Nucleus accumbens (tissue), 56 donors: ENCODE measurements around the gene CBX3.
"Not testable (repeated sequence)": the region's sequence is repeated elsewhere in the genome, so short reads cannot be mapped to it uniquely, and the experiment has no call there.

Source experiments
- DNase-seq, 56 donors: peaks; one replicate each; lab custom pipeline; 2025; lab: John Stamatoyannopoulos, UW

The CBX3 gene

DNA sequence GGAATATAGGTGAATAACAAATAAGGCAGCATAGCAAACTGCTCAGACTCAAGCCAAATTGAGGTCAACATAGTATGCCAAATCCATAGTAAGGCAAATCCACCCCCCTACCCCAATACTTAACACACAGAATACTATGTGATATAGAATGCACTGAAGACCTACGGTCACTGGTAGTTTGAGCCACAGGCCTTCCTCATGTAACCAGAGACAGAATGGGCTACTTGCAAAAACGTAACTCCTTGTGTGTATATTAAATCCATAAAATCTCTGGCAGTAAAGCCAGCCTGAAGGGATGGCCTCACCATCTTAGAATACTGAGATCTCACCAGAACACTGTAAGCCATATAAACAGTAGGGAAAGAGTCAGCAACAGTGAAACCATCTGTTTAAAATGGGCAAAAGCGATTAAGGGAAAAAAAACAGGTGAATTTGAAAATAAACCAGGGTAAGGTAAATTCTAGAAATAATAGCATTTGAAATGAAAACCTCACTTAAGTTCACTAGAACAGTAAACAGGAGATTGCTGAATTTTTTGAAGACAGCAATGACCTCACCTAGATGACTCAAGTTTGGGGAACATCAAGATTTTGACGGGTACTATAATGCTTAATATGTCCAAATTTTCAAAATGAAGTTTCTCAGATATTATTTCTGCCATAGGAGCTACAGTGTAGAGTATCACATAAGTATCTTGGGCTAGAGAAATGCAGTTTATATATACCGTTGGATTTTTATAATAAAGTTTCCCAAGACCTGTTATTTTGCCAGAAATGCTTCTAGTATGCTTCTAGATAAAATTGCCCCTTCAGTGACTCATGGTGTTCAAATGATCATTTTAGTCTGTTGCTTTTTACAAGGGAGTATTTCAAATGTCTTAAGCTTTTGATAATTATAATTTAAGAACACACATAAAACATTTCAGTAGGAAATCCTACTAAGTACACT, 14.9 kb upstream of the CBX3 start:
- no peak for DNase-seq

DNA sequence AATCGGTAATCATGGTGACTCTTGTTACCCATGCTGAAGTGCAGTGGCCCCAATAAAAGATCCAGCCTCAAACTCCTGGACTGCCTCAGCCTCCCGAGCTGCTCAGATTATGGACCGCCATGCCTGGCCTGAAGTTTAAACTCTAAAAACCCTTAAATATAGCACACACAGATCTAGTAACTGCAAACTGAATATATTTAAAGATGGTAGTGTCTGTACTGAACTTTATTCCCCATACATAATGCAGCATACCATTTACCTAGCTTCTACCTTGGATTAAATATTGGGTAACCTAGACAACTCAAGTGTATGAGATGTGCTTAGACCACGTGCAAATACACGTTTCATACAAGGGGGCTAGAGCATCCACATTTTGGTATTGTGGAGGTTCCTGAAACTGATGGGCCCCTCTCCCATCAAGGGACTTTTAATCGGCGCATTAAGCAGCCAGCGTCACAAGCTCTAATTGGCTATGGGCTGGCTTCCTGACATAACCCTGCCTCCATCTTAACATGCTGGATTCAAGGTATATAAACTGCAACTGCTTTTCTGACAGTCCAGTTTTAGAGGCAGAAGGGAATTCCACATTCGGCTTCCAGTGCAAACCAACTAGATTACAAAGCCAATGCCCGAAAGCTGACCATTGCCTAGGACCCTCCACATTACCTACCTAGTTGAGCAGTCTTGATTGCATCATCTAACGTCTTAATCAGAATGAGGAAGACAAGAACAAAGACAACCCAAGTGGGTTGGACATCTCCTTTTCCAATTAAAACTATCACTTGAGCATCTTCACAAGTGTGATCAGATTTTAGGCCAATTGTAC, 14.0 kb upstream of the CBX3 start:
- DNase-seq: no peak

DNA sequence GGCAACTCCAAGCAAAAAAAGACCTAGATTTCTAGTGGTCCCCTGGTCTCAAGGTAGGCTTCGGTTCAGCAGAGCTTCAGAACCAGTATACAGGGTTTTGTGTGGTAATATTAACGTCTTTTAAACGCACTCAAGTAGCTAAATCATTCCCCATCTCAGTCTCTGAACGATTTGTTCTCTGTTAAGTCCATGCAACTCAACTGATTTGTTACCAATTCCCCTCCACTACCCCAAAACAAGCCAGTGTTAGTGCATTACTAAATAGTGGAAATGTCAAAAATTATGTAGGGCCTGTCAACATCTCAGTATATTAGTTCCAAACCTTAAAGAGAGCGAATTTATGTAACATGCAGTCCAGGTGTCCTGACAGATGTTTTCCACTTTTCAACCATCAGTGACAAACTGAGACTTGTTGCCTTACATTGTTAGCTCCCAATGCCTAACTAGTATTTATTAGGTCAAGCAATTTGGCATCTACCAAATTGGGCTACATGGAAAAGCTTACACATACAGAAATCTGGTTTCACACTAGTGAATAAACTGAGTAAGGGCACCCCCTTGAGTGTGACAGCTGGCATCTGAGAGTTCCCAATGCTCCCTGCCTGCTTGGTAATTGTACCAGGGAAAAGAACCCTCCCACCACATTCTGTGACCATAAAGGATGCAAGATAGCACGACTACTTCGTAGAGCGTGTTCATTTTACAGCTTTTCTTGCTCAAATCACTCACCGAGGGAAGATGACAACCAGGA, 13.2 kb upstream of the CBX3 start:
- no peak for DNase-seq

DNA sequence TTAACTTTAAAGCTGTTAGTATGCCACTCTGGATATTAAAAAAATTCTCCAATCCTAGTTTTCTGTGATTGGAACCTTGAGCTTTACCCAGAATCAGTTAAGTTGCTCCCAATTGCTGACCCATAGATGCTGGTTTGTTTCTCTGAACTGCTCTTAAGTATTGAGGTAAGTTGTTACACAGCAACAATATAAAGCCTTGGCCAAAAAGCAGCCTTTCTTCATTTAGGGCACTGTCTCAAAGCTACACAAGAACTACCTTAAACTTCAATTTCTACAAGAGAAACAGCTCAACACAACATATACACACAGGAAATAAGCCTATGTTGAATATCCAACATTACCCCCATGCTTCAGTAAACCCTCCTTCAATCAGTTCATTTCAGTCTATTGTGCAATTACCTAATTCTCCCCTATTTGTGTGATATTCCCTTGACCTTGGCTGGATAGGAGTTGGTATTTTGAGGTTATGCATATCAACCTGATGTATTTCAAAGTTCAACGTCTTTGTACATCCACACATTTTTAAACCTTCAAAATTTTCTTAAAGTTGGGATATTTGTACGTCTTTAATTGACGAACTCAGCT, 12.5 kb upstream of the CBX3 start:
- no peak for DNase-seq

DNA sequence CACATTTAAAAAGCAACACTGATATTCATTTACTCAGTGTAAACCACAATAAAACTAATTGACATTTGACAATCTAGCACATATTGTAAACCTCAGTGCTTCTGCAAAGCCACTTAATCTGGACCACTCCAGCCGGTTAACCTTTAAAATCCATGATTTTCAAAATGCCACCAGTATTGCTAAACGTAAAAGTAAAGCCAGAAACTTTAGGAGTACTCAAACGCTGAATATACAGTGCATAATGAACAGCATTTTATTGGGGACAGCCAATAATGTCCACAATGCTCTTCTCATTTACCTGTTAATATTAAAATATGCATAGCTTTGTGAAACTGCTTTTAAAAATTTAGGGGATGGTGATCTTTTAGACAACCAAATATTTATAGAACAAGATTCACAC, 11.8 kb upstream of the CBX3 start:
- no peak for DNase-seq

DNA sequence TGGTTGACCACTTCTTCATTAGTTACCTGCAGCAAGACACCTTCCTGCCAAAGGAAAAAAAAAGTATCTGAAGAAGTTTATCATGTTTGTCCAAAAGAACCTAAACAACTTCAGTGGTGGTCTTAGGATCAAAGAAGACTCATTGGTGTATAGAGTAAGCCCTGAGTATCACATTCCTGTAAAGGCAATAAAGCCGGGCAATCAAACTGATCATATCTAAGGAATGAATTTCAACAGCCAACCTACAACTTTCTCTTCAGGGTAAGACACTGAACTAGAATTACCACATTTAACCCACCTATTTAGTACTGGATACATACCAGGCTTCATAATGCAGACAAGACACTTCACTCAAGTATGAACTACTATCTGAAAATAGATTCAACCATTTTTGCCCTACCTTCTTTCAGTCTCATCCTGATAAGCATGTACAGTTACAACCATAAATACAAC, 11.1 kb upstream of the CBX3 start:
- no peak for DNase-seq

DNA sequence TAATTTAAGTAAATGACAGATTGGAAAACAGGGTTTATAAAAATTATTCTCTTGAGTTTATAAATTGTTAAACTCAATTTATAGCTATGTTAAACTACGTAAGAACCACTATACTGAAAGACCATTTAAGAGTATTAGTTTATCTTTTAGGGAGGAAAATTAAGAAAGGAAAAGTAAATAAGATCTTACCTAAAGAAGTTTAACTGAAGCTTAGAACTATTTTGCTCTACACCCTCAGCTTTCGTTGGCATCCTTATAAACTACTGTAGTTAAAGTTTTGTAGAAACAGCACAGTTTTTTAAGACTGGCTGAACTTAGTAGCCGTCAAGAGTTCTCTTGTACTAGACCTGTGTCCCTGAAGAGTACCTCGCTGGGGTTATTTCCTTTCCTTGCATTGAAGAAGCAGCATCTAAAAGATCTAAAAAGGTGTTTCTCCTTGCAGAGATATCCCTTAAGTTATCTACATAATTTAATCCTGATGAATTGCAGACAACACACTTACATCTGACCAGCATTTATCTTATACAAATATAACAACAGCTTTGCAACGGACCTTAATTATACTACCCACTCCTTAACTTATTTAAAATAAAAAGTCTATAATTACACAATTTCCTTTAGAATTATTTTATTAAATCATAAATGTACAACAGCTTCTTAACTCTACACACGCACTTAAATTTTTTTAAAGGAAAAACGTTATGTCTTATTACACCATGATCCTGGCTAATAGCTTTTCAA, 10.1 kb upstream of the CBX3 start:
- no peak for DNase-seq

DNA sequence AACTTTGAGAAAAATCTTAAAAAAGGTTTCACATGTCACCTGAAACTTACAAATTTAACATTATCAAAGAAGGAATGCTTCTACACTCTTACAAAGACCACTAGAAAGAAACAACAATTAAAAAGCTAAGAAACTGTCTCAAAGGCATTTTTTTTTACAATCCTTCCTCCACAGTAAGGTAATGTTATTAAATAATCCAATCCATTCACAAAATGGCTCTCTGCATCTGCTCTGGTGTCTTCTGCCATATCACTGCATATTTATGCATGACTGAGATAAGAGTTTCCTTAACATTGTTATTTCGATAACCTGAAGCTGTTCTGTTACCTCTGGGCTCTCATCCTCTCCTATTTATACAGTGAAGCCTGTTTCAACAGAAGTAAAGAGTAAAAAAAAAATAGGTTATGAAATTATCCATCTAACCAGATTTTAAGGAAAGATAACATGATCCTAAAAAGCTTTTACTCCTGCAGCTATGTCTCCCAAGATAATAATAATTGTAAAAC, 9.5 kb upstream of the CBX3 start:
- no peak for DNase-seq

DNA sequence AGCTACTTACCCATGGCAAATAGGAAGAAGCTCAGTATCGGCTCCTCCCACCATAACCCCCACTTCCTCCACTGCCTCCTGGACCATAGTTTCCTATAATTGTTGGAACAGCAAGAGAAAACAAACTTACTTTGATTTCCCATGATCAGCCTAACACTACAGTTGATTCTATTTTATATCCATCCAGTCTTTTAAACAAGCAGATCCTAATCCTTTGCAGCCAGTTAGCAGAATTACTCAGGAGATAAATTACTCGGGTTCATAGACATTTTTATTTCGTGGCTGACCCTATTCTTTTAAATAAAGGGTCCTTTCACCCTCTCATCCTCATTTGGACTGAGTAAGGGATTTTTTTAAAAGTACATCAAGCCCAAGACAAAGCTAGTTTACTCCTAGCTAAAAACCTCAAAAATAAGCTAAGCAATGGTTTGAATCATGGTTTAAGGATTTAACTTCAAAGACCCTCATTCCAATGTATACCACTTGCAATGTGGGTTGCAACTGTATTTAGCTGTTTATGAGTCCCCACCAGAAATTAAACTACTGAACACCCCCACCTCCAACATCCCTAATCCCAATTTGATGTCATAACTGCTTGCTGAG, 9.0 kb upstream of the CBX3 start:
- DNase-seq: no peak

DNA sequence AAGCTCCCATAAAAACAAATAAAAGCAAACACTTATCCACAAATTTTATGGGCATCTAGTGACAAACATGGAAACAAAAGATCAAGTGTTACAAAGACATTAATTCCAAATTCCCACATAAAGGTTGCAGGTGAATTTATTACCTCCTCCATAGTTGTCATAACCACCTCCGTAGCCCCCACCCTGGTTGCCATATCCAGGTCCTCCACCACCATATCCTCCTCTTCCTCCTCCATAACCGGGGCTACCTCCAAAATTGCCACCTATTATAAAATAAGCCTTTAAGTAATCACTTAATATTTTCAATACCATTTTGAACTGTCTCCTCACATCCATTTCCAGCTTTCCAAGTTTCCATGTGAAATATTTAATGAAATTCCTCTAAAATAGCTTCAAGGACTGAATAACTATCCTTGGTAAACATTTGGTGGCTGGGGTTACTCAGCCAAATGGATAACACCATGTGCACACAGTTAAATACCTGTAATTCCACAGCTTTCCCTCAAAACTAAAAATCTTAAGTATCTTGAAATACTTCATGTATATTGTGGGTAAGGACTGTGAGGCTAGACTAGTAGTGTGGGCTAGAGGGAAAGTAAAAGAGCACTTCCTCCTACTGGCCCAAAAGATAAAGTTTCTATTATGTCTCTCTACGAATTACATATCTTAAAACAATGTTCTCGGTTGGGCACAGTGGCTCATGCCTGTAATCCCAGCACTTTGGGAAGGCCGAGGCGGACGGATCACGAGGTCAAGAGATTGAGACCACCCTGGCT, 7.9 kb upstream of the CBX3 start:
- DNase-seq: no peak

DNA sequence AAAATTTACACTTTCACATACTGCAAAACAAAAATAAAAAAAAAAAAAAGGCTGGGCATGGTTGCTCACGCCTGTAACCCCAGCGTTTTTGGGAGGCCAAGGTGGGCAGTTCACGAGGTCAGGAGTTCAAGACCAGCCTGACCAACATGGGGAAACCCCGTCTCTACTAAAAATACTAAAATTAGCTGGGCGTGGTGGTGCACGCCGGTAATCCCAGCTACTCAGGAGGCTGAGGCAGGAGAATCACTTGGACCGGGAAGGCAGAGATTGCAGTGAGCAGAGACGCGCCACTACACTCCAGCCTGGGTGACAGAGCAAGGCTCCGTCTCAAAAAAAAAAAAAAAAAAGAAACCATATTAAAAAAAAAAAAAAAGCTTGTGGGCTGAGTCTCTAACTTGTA, 6.8 kb upstream of the CBX3 start:
- not testable (repeated sequence) for DNase-seq

DNA sequence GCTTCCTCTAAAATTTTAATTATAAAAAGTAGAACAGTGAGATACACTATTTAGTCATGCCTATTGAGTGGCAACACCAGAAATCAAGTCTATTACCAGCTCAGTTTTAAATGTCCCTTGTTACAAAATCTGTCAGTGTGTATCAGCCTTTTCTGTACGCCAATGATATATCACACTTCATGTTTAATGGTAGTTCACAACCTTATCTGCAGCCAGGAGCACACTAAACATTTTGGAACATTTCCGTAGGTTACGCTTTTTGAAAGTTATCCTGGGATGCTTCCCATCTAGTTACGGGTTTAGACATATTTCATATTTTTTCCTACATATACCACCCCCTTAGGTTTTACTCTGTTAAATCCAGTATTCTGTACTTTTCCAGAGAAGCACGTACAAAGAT, 6.4 kb upstream of the CBX3 start:
- DNase-seq: no peak

DNA sequence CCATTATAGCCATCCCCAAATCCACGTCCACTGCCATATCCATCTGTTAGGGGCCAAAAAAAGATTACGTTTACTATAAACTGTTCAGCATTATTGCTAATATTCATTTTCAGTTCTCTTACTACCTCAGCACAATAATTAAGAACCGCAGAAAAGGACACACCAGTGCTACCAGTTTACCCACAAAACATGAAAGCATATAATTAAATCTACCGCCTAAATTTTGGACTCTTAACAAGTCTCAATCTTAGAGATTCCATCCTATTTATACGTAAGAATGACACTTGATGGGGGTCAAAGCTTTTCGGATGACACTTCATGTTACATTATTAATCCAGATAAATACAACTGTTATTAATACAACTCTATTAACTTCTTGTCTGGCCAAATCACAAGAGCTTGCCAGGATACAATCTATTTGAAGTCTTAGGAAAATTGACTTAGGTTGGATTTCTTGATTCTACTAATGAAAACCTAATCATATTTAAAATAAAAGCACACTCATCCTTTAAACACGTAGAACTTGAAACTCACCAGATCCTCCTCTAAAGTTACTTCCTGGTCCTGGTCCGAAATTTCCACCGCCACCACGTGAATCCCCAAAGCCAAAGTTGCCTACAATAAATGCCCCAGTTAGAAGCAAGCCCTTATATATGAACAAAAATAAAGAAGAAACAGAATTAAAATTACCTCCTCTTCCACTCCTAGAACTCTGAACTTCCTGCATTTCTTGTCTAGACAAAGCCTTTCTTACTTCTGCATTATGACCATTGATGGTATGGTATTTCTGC, 5.5 kb upstream of the CBX3 start:
- DNase-seq: no peak

DNA sequence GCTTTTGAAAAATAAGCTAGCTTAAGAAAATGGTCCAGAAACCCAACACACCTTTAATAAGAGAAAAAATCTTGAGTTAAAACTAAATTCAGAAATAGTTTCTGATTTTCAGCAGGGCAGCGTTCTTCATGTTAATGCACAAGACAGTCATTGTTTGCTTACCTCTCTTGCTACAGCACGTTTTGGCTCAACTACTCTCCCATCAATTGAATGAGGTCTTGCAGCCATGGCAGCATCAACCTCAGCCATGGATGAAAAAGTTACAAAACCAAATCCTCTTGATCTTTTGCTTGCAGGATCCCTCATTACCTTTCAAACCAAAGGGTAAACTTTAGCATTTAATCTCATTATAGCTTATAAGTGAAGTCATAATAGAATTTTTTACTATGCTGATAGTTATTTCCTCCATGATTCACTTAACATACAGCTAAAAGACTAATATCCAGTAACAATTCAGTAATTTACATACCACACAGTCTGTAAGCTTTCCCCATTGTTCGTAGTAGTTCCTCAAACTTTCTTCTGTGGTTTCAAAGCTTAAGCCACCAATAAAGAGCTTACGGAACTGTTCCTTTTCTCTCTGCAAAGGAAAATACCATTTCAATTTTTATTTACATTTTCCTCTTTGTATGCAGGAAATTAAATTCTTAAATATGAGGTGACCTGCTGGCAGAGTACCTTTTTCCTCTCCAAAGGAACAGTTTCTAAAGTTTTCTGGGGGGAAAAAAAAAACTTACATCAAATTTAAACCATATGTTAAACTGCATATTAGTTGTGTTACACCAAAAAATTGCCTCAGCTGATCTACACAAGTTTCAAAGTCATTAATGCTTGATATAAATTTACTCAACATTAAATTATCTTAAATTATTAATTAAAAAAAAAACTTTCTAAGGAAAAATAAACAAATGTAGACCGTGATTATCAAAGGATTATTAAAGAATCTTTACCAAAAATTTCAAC, 4.1 kb upstream of the CBX3 start:
- DNase-seq: no peak

DNA sequence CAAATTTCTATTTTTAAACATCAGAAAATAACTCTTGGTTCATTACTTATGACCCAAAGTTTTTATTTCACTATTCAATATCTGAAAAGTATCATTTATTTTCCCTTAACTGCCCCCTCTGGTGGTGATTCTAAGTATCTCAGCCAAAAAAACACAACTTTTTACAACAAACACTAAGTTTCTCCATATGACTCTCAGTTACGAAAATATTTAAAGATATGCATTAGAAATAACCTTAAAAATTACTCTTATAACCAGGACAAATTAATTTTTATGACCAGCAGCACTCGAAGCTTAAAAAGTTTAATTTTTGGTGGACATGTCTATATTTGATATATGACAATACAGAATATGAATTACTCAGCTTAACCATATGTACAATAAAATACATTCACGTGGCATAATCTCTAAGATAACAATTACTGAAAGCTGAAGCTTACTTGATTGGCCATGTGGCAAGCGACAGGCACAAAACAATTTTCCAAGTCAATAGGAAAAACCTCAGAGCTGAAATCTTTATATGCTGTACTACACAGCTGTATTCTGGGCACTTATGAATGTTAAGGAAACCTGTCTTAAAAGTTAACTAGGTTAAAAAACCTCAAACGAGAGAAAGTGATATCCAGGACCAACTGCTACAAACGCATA, 3.3 kb upstream of the CBX3 start:
- no peak for DNase-seq

DNA sequence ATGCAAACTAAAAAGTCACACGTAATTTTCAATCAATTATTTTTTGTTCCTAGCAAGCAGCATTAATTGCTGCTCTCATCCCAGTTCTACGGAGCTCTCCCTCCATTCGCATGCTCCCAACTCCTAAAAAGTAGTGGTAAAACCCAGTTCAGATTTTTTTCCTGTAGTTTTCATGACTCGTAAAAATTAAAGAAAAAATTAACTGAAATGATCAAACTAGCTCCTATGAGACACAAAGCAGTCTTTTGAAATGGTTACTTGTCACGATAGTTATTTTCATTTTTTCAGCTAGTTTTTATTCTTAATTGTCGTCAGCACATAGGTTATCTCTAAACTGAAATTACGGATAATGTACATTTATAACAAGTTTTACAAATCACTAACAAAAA, 2.8 kb upstream of the CBX3 start:
- DNase-seq: no peak
